A549 (cell line): Measurements from ENCODE around the gene WDFY1. TPM values are rescaled to one million over a fixed set of nuclear protein-coding genes. Genes with fewer than 3 reads are reported as not detected.
A peak's percentile ranks its signal among the peaks of the same experiment; 100 is the strongest.

Source experiments
- ATAC-seq, 2 experiments: fragments of 200-7000 bp in 1 of 2; fragments of >200 bp in 1 of 2; cut with Nextera tagmentation in 1 of 2; cut with Tn5 transposase in 1 of 2; 3 replicates each; pipeline versions ENCODE4 v1.8.0 to v1.9.1; 2018 to 2020; ENCODE audit warnings: mild to moderate bottlenecking in 1 of 2, moderate library complexity in 1 of 2
- CTCF ChIA-PET: fragments of 300-600 bp; sonication (Branson Sonifier 250); formaldehyde crosslinking; extraction: SDS; loops from one replicate; lab custom pipeline; 2021; ENCODE audit warnings: antibody characterized with exemption, inconsistent platforms; lab: Yijun Ruan, JAX
- POLR2A ChIA-PET: fragments of 350-600 bp; formaldehyde crosslinking; extraction: SDS; loops from one replicate; lab custom pipeline; 2021; ENCODE audit warnings: antibody characterized with exemption, inconsistent platforms; lab: Yijun Ruan, JAX
- DNase-seq, 2 experiments: peaks; one replicate each; pipeline versions ENCODE4 v3.0.0 to v3.0.0-alpha.2; 2011 to 2016; ENCODE audit warnings: low read depth in 1 of 2, low spot score in 1 of 2
- FAIRE-seq: peaks from 2 replicates; lab custom pipeline; 2011; peaks lifted over from hg19 to GRCh38; lab: Jason Lieb, UNC
- H3K27ac ChIP-seq, 2 experiments: fragments of >200 bp; sonication (Bioruptor Twin); formaldehyde crosslinking; 3 replicates each; pipeline ENCODE4 v1.5.1; 2016 to 2017
- H3K4me1 ChIP-seq: fragments of >200 bp; sonication (Bioruptor Twin); formaldehyde crosslinking; 3 replicates; pipeline ENCODE4 v1.6.1; 2016
- H3K4me2 ChIP-seq: fragments of >200 bp; sonication (Bioruptor Twin); formaldehyde crosslinking; 3 replicates; pipeline ENCODE4 v1.6.1; 2016
- H3K4me3 ChIP-seq: fragments of >200 bp; sonication (Bioruptor Twin); formaldehyde crosslinking; 3 replicates; pipeline ENCODE4 v1.5.1; 2016
- H3K9me3 ChIP-seq: fragments of >200 bp; sonication (Bioruptor Twin); formaldehyde crosslinking; 3 replicates; pipeline ENCODE4 v1.6.1; 2016
- CBX2 ChIP-seq: fragments of 200-600 bp; sonication (generic); IDR thresholded peaks from 2 replicates; pipeline ENCODE4 v1.6.1; 2016; ENCODE audit warnings: low read depth, mild to moderate bottlenecking, borderline replicate concordance
- CTCF ChIP-seq: fragments of >200 bp; sonication (Bioruptor Twin); formaldehyde crosslinking; IDR thresholded peaks from 3 replicates; pipeline ENCODE4 v1.5.1; 2016
- EHF ChIP-seq: fragments of 250-450 bp; sonication (Bioruptor Pico); IDR thresholded peaks from 2 replicates; pipeline ENCODE4 v1.5.0; 2020; ENCODE audit warnings: mild to moderate bottlenecking
- EP300 ChIP-seq, 2 experiments: fragments of >200 bp; sonication (Bioruptor Twin); formaldehyde crosslinking; IDR thresholded peaks; 2 replicates in 1 of 2; 3 replicates in 1 of 2; pipeline ENCODE4 v1.6.1; 2016 to 2017
- FOXS1 ChIP-seq: fragments of 250-450 bp; sonication (Bioruptor Pico); IDR thresholded peaks from 2 replicates; pipeline ENCODE4 v1.5.0; 2020; ENCODE audit warnings: mild to moderate bottlenecking, moderate library complexity
- GATA3 ChIP-seq: IDR thresholded peaks from 2 replicates; pipeline ENCODE4 v1.6.1; 2012; ENCODE audit warnings: borderline replicate concordance
- HEYL ChIP-seq: fragments of 250-450 bp; sonication (Bioruptor Pico); IDR thresholded peaks from 2 replicates; pipeline ENCODE4 v1.8.0; 2021; ENCODE audit warnings: mild to moderate bottlenecking, moderate library complexity
- HOXB5 ChIP-seq: fragments of 250-450 bp; sonication (Bioruptor Pico); IDR thresholded peaks from 2 replicates; pipeline ENCODE4 v1.5.0; 2020; ENCODE audit warnings: mild to moderate bottlenecking, moderate library complexity
- JUN ChIP-seq, 2 experiments: fragments of >200 bp; sonication (Bioruptor Twin); formaldehyde crosslinking; IDR thresholded peaks; 2 replicates in 1 of 2; 3 replicates in 1 of 2; pipeline ENCODE4 v1.6.1; 2016 to 2017
- JUNB ChIP-seq: fragments of >200 bp; sonication (Bioruptor Twin); formaldehyde crosslinking; IDR thresholded peaks from 2 replicates; pipeline ENCODE4 v1.6.1; 2016
- MAFK ChIP-seq: fragments of 450-650 bp; IDR thresholded peaks from 2 replicates; pipeline ENCODE4 v1.6.1; 2014; ENCODE audit not compliant: partially characterized antibody
- NFE2L2 ChIP-seq: fragments of 150-350 bp; conservative IDR thresholded peaks from 2 replicates; pipeline ENCODE4 v1.6.1; 2014; ENCODE audit warnings: low read length
- POLR2AphosphoS2 ChIP-seq: conservative IDR thresholded peaks from 2 replicates; pipeline ENCODE4 v1.6.1; 2012; ENCODE audit warnings: low read length, improper control_type of control experiment, inconsistent platforms
- RAD21 ChIP-seq, 2 experiments: fragments of >200 bp in 1 of 2; sonication (Bioruptor Twin) in 1 of 2; formaldehyde crosslinking in 1 of 2; IDR thresholded peaks in 1 of 2; conservative IDR thresholded peaks in 1 of 2; 2 replicates in 1 of 2; 3 replicates in 1 of 2; pipeline ENCODE4 v1.6.1; 2012 to 2018; ENCODE audit warnings: inconsistent platforms in 1 of 2
- RCOR1 ChIP-seq: fragments of 150-350 bp; IDR thresholded peaks from 2 replicates; pipeline ENCODE4 v1.6.1; 2014; ENCODE audit warnings: antibody characterized with exemption, low read length, low read depth
- RFX5 ChIP-seq: fragments of 450-650 bp; IDR thresholded peaks from 2 replicates; pipeline ENCODE4 v1.7.1; 2014; ENCODE audit warnings: antibody characterized with exemption, mild to moderate bottlenecking, moderate library complexity
- SMC3 ChIP-seq: fragments of >200 bp; sonication (Bioruptor Twin); formaldehyde crosslinking; IDR thresholded peaks from 3 replicates; pipeline ENCODE4 v1.6.1; 2018; ENCODE audit warnings: inconsistent platforms
- ZFP36 ChIP-seq: fragments of 450-650 bp; IDR thresholded peaks from 2 replicates; pipeline ENCODE4 v1.6.1; 2014; ENCODE audit warnings: borderline replicate concordance; ENCODE audit not compliant: partially characterized antibody
- ZSCAN20 ChIP-seq: fragments of 250-450 bp; sonication (Bioruptor Pico); IDR thresholded peaks from 2 replicates; pipeline ENCODE4 v1.8.0; 2022; ENCODE audit warnings: mild to moderate bottlenecking, moderate library complexity
- WGBS: methylation state at CpG from one replicate; pipeline ENCODE4 v1.1.6; 2017; ENCODE audit errors: missing lambda C conversion rate; 5-methylcytosine and 5-hydroxymethylcytosine counted together
- polyA plus RNA-seq, 4 experiments: library from polyadenylated mRNA; depleted of rRNA in 3 of 4; stranded (reverse); fragments of >200 nt; fragmentation: RNase III in 1 of 4; extraction: RNeasy Plus Mini Kit Qiagen cat#74134 plus additional on column Dnase treatment in 1 of 4; gene quantifications; 2 replicates in 3 of 4; 3 replicates in 1 of 4; pipeline ENCODE4 v1.2.3, GENCODE V29; 2011 to 2017
- TF ChIP-seq, protein P1 (sequence below): fragments of 250-450 bp; sonication (Bioruptor Pico); IDR thresholded peaks from 2 replicates; pipeline ENCODE4 v1.5.0; 2021; ENCODE audit warnings: mild to moderate bottlenecking, moderate library complexity, borderline replicate concordance
- TF ChIP-seq, protein P2 (sequence below): fragments of 150-350 bp; IDR thresholded peaks from 2 replicates; pipeline ENCODE4 v1.6.1; 2014; ENCODE audit warnings: low read depth, mild to moderate bottlenecking, low read length

WDFY1 gene
- polyA plus RNA-seq, 2 of the 4 experiments (the other 2 are of a cell fraction) = 38.7 to 70.8 TPM

DNA sequence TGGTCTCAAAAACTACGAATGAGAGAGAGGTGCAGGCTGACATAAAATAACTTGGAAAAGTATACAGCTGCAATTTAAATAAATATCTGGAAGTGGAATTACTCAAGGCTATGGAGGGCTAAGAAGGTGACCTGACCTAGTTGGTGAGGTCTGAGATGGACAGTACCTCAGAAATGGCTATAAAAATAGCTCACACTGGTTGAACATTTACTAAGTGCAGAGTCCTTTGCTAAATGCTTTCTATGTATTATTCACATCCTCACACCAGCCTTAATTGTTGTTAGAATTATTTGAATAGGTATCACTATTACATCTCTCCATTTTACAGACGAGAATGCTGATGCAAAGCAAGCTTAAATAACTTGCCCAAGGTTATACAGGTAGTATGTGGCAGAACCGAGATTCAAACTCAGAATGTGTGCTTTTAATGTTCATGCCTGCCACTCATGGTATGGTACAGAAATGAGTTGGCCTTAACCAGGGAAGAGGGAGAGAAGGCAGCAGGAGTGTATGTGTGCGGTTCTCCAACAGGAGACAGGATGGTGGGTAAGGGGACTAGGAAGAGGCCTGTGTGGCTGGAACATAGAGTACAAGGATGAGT lies 49.5 kb upstream of the WDFY1 start:
- Histone ChIP-seq H3K4me3 (no peak overlapping the region), H3K4me1 (peaks cover 19% of the 10 kb centered on the region; the same call in 2 of the 3 replicates)
- WGBS = 74% methylated on average over 4 of the region's 4 CpGs
- FAIRE-seq = no peak
- POLR2A ChIA-PET = interaction anchor here (2.1 kb wide), 1 partner anchor 44 kb away, joined by 12 read pairs; the partner anchor contains the start of gene SERPINE2
- CTCF ChIA-PET = interaction anchor here (0.9 to 15.9 kb wide), 31 partner anchors 11 to 374 kb away, joined by 3 to 360 read pairs (median 9); partner anchors contain the start of gene SERPINE2
- no peak for TF ChIP-seq EP300 (IDR thresholded peaks at IDR 0.05)
- TF ChIP-seq, protein P1, sequence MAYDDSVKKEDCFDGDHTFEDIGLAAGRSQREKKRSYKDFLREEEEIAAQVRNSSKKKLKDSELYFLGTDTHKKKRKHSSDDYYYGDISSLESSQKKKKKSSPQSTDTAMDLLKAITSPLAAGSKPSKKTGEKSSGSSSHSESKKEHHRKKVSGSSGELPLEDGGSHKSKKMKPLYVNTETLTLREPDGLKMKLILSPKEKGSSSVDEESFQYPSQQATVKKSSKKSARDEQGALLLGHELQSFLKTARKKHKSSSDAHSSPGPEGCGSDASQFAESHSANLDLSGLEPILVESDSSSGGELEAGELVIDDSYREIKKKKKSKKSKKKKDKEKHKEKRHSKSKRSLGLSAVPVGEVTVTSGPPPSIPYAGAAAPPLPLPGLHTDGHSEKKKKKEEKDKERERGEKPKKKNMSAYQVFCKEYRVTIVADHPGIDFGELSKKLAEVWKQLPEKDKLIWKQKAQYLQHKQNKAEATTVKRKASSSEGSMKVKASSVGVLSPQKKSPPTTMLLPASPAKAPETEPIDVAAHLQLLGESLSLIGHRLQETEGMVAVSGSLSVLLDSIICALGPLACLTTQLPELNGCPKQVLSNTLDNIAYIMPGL (CRISPR knock-in tag) = no peak
- TF ChIP-seq ZFP36 = no peak
- TF ChIP-seq HEYL (CRISPR knock-in tag) = no peak
- no peak for TF ChIP-seq CBX2
- TF ChIP-seq RAD21 (conservative IDR thresholded peaks at IDR 0.05 in 1 of 2, IDR thresholded peaks at IDR 0.05 in 1 of 2) = no peak
- TF ChIP-seq, protein P2, sequence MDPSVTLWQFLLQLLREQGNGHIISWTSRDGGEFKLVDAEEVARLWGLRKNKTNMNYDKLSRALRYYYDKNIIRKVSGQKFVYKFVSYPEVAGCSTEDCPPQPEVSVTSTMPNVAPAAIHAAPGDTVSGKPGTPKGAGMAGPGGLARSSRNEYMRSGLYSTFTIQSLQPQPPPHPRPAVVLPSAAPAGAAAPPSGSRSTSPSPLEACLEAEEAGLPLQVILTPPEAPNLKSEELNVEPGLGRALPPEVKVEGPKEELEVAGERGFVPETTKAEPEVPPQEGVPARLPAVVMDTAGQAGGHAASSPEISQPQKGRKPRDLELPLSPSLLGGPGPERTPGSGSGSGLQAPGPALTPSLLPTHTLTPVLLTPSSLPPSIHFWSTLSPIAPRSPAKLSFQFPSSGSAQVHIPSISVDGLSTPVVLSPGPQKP = no peak
- no peak for TF ChIP-seq HOXB5 (CRISPR knock-in tag)
- TF ChIP-seq, all 56 proteins: peak for 0
- no peak for ATAC-seq
- no peak for DNase-seq
- peak overlapping the region; percentile 38 to 51; a peak in 5 of 6 replicates for H3K27ac ChIP-seq
- no peak overlapping the region for H3K4me2 ChIP-seq
- 0 out of 3 replicates have a peak, but pooled peaks cover 3% of the 10 kb centered on the region for H3K9me3 ChIP-seq

DNA sequence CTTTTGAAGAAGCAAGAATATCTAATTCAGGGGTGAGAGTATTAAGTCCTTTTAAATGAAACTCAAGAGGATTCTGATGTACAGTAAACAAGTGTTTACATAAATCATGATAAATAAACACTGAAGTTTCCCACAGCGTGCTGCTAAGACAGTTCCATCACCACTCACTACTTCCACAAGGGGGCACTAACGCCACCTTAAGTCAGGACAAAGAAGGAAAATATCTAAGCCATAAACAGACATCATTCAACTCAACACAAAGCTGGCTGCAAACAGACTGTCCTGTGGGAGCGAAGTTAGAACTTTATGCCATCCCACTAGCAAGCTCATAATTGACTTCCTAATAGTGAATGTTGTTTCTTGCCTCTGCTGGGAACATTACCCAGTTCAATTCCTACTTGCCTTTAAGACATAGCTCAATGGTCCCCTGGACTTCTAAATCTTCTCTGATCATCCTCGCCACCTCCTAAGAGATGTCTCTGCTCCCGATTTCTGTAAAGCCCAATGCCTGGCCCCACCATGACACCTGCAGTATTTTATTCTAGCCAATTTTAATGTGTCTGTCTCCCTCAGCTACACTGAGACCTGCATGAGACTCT lies 48.6 kb upstream of the WDFY1 start:
- POLR2A ChIA-PET = interaction anchor here (2.1 kb wide), 1 partner anchor 45 kb away, joined by 12 read pairs; the partner anchor contains the start of gene SERPINE2
- peak; percentile 65 to 88 for DNase-seq
- H3K4me3 ChIP-seq = no peak overlapping the region
- WGBS = 24% methylated on average over 5 of the region's 5 CpGs
- TF ChIP-seq RAD21 (conservative IDR thresholded peaks at IDR 0.05 in 1 of 2, IDR thresholded peaks at IDR 0.05 in 1 of 2) = peak; percentile 92 to 94
- TF ChIP-seq JUNB = no peak
- no peak for TF ChIP-seq POLR2AphosphoS2
- TF ChIP-seq RCOR1 = no peak
- TF ChIP-seq FOXS1 (CRISPR knock-in tag) = no peak
- TF ChIP-seq JUN (IDR thresholded peaks at IDR 0.05) = no peak
- TF ChIP-seq GATA3 = no peak
- TF ChIP-seq MAFK = no peak
- peak; percentile 97 for TF ChIP-seq SMC3
- TF ChIP-seq EHF (CRISPR knock-in tag) = no peak
- TF ChIP-seq NFE2L2 = no peak
- TF ChIP-seq RFX5 = no peak
- TF ChIP-seq CTCF = peak; percentile 85
- no peak for TF ChIP-seq ZSCAN20 (CRISPR knock-in tag)
- ATAC-seq = peak; percentile 83 to 90
- 0 out of 3 replicates have a peak, but pooled peaks cover 3% of the 10 kb centered on the region for H3K9me3 ChIP-seq
- H3K4me2 ChIP-seq = no peak overlapping the region
- CTCF ChIA-PET = interaction anchor here (0.6 to 15.9 kb wide), 72 partner anchors 9 to 1667 kb away, joined by 3 to 360 read pairs (median 5); partner anchors contain the start of gene SERPINE2
- FAIRE-seq = peak; percentile 68
- H3K27ac ChIP-seq = peak overlapping the region in 1 of 2 experiments; percentile 2; a peak in 1 of 6 replicates
- H3K4me1 ChIP-seq = peaks cover 19% of the 10 kb centered on the region; the same call in 2 of the 3 replicates
